Neural progenitor cell (in vitro differentiated cells): Measurements from ENCODE around the gene DCTN2.
"Not testable (repeated sequence)": the region's sequence is repeated elsewhere in the genome, so short reads cannot be mapped to it uniquely, and the experiment has no call there.

Source experiments
- EZH2 ChIP-seq: fragments of 200-600 bp; sonication (generic); IDR thresholded peaks from 2 replicates; pipeline ENCODE4 v1.6.1; 2017; ENCODE audit warnings: antibody characterized with exemption, mild to moderate bottlenecking, moderate library complexity
- EZH2phosphoT487 ChIP-seq: fragments of 200-600 bp; sonication (generic); IDR thresholded peaks from 2 replicates; pipeline ENCODE4 v1.6.1; 2017; ENCODE audit warnings: antibody characterized with exemption

- TF ChIP-seq EZH2, EZH2phosphoT487: not testable (repeated sequence)
These were observed 39.2 kb downstream of the DCTN2 start for GRCh38 chr12:57507796-57508195.
